Sigmoid colon (tissue), 4 donors: ENCODE data around the gene PTMA.

Source experiments
- EP300 ChIP-seq, 4 donors: sonication (generic); formaldehyde crosslinking; IDR thresholded peaks; one replicate each; pipeline ENCODE4 v1.6.1; 2017; ENCODE audit warnings: antibody characterized with exemption in 4 of 4
- POLR2A ChIP-seq, 2 donors: fragments of 450-650 bp; IDR thresholded peaks; one replicate each; pipeline ENCODE4 v1.6.1; 2016; ENCODE audit warnings: antibody characterized with exemption in 2 of 2, mild to moderate bottlenecking in 2 of 2, moderate library complexity in 2 of 2
- POLR2AphosphoS5 ChIP-seq, 4 donors: sonication (generic); formaldehyde crosslinking; IDR thresholded peaks; one replicate each; pipeline ENCODE4 v1.6.1; 2017; ENCODE audit warnings: antibody characterized with exemption in 4 of 4
- TF ChIP-seq, protein P1 (sequence below), 4 experiments: fragments of 450-650 bp in 3 of 4; fragments of 200-600 bp in 1 of 4; IDR thresholded peaks; one replicate each; pipeline ENCODE4 v1.5.1; 2016 to 2019; ENCODE audit warnings: antibody characterized with exemption in 4 of 4, mild to moderate bottlenecking in 3 of 4, moderate library complexity in 2 of 4

DNA sequence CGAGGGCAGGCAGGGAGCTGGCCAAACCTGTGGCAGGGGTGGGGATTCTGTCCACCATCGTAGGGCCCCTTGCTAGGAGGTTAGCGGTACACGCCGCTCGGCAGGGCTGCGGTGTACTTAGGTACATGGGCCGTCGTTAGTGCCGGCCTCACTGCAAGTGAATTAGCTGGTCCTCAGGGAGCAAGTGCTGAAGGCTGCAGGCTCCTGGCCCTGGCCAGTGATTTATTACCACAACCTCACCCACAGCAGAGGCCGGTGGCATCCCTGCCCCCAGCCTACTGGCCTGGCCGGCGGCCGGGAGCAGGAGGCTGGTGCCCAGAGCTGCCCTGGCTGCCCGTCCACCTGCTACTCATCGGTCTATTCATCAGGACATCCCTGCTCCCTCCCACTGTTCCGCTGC lies 19.6 kb upstream of the PTMA start:
- TF ChIP-seq EP300 (IDR thresholded peaks at IDR 0.05) (no peak), POLR2A (IDR thresholded peaks at IDR 0.05) (no peak), POLR2AphosphoS5 (IDR thresholded peaks at IDR 0.05) (no peak)
- TF ChIP-seq, protein P1, sequence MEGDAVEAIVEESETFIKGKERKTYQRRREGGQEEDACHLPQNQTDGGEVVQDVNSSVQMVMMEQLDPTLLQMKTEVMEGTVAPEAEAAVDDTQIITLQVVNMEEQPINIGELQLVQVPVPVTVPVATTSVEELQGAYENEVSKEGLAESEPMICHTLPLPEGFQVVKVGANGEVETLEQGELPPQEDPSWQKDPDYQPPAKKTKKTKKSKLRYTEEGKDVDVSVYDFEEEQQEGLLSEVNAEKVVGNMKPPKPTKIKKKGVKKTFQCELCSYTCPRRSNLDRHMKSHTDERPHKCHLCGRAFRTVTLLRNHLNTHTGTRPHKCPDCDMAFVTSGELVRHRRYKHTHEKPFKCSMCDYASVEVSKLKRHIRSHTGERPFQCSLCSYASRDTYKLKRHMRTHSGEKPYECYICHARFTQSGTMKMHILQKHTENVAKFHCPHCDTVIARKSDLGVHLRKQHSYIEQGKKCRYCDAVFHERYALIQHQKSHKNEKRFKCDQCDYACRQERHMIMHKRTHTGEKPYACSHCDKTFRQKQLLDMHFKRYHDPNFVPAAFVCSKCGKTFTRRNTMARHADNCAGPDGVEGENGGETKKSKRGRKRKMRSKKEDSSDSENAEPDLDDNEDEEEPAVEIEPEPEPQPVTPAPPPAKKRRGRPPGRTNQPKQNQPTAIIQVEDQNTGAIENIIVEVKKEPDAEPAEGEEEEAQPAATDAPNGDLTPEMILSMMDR (IDR thresholded peaks at IDR 0.05) = no peak
